ENCODE results near the gene MAZ.
A peak's percentile ranks its signal among the peaks of the same experiment; 100 is the strongest.
"Not testable (repeated sequence)": the region's sequence is repeated elsewhere in the genome, so short reads cannot be mapped to it uniquely, and the experiment has no call there.

The MAZ gene

DNA sequence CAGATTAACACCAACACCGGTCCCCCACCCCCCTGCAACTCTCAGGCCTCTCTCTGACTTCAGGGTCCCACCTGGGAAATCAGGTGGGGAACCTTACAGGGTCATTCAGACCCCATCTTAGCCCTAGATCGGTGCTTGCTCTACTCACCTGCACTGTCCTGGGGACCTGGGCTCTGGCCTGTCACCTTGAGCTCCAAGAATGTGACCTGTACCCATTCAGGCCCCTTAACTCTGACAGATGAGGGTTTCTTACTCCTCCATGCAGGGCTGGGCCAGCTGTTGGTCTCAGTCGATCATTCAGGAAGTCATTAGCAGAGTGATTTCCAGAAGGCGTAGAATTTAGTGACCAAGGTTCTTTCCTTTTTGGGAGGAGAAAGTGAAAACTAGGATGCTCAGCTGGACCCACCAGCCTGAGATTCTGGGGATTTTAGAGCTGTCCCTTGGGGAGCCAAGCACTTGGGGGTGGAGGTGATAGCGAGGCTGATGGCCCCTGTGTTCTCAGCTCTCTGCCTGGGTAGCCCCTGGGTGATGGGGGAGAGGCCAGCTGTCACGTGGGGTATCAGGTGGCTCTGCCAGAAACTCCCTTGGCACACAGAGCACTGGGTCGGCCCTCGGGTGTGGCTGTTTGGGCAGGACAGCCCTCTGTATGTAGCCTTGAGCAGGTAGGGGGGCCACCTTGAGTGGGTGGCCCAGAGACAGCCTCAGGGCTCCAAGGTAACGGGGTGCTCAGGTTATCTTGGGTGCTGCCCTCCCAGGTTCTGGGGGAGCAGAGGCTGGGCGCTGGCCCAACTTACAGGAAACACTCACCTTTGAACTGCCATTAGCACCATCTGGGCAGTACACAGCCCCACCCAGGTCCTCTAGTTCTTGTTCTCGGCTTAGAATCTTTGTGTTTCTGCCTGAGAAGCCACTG is 14.7 kb downstream of the MAZ start:
- Histone ChIP-seq H3K9ac (ENCODE audit: low read length) (peak overlapping the region; percentile 94), H3K4me3 (ENCODE audit: low read depth in 1 of 2, low read length in 2 of 2) (peak overlapping the region; percentile 92 to 96), H3K27ac (ENCODE audit: low read depth, low read length) (peak overlapping the region; percentile 99), H3K9me3 (ENCODE audit: low read length) (no peaks in the 10 kb centered on the region), H3K4me1 (ENCODE audit: insufficient read depth, low read length) (peaks cover 66% of the 10 kb centered on the region), H3K36me3 (ENCODE audit: insufficient read depth, low read length) (peaks cover 19% of the 10 kb centered on the region), H3K27me3 (ENCODE audit: control insufficient read depth in 1 of 2, insufficient read depth in 2 of 2, low read length in 2 of 2) (no peaks in the 10 kb centered on the region)

- peak overlapping the region; percentile 99 for H3K27ac ChIP-seq (ENCODE audit: low read depth, low read length)
- H3K27me3 ChIP-seq (ENCODE audit: control insufficient read depth in 1 of 2, insufficient read depth in 2 of 2, low read length in 2 of 2): no peaks in the 10 kb centered on the region
- H3K9ac ChIP-seq (ENCODE audit: low read length): peak overlapping the region; percentile 94
- H3K4me1 ChIP-seq (ENCODE audit: insufficient read depth, low read length): peaks cover 69% of the 10 kb centered on the region
- H3K36me3 ChIP-seq (ENCODE audit: insufficient read depth, low read length): peaks cover 19% of the 10 kb centered on the region
- peak overlapping the region; percentile 92 to 96 for H3K4me3 ChIP-seq (ENCODE audit: low read depth in 1 of 2, low read length in 2 of 2)
- no peaks in the 10 kb centered on the region for H3K9me3 ChIP-seq (ENCODE audit: low read length)
These were observed 15.3 kb downstream of the MAZ start for GRCh38 chr16:29821643-29822115.

GRCh38 chr16:29824589-29825144 is 18.3 kb downstream of the MAZ start:
- Histone ChIP-seq H3K4me3 (ENCODE audit: low read depth in 1 of 2, low read length in 2 of 2) (peak overlapping the region in 1 of 2 donors; percentile 25), H3K9me3 (ENCODE audit: low read length) (no peaks in the 10 kb centered on the region), H3K4me1 (ENCODE audit: insufficient read depth, low read length) (peaks cover 56% of the 10 kb centered on the region), H3K27ac (ENCODE audit: low read depth, low read length) (no peak overlapping the region), H3K27me3 (ENCODE audit: control insufficient read depth in 1 of 2, insufficient read depth in 2 of 2, low read length in 2 of 2) (no peaks in the 10 kb centered on the region), H3K36me3 (ENCODE audit: insufficient read depth, low read length) (peaks cover under 1% of the 10 kb centered on the region), H3K9ac (ENCODE audit: low read length) (peak overlapping the region; percentile 1)

- H3K9ac ChIP-seq (ENCODE audit: low read length): peak overlapping the region; percentile 1
- H3K9me3 ChIP-seq (ENCODE audit: low read length): no peaks in the 10 kb centered on the region
- H3K4me3 ChIP-seq (ENCODE audit: low read depth in 1 of 2, low read length in 2 of 2): peak overlapping the region in 1 of 2 donors; percentile 25
- peaks cover under 1% of the 10 kb centered on the region for H3K36me3 ChIP-seq (ENCODE audit: insufficient read depth, low read length)
- H3K4me1 ChIP-seq (ENCODE audit: insufficient read depth, low read length): peaks cover 57% of the 10 kb centered on the region
- peak overlapping the region; percentile 39 for H3K27ac ChIP-seq (ENCODE audit: low read depth, low read length)
- no peaks in the 10 kb centered on the region for H3K27me3 ChIP-seq (ENCODE audit: control insufficient read depth in 1 of 2, insufficient read depth in 2 of 2, low read length in 2 of 2)
These were observed 19.1 kb downstream of the MAZ start for GRCh38 chr16:29825145-29826044.

- H3K27me3 ChIP-seq (ENCODE audit: control insufficient read depth in 1 of 2, insufficient read depth in 2 of 2, low read length in 2 of 2): no peaks in the 10 kb centered on the region
- no peaks in the 10 kb centered on the region for H3K9me3 ChIP-seq (ENCODE audit: low read length)
- H3K36me3 ChIP-seq (ENCODE audit: insufficient read depth, low read length): peaks cover 10% of the 10 kb centered on the region
- no peak overlapping the region for H3K4me3 ChIP-seq (ENCODE audit: low read depth in 1 of 2, low read length in 2 of 2)
- H3K4me1 ChIP-seq (ENCODE audit: insufficient read depth, low read length): peaks cover 53% of the 10 kb centered on the region
- H3K27ac ChIP-seq (ENCODE audit: low read depth, low read length): no peak overlapping the region
- H3K9ac ChIP-seq (ENCODE audit: low read length): no peak overlapping the region
These were observed 20.0 kb downstream of the MAZ start for GRCh38 chr16:29826342-29826695.

- Histone ChIP-seq H3K27ac (ENCODE audit: low read depth, low read length) (no peak overlapping the region), H3K27me3 (ENCODE audit: control insufficient read depth in 1 of 2, insufficient read depth in 2 of 2, low read length in 2 of 2) (no peaks in the 10 kb centered on the region), H3K9me3 (ENCODE audit: low read length) (no peaks in the 10 kb centered on the region), H3K4me3 (ENCODE audit: low read depth in 1 of 2, low read length in 2 of 2) (no peak overlapping the region), H3K36me3 (ENCODE audit: insufficient read depth, low read length) (peaks cover 37% of the 10 kb centered on the region), H3K4me1 (ENCODE audit: insufficient read depth, low read length) (peaks cover 15% of the 10 kb centered on the region), H3K9ac (ENCODE audit: low read length) (no peak overlapping the region)
These were observed 24.4 kb downstream of the MAZ start for GRCh38 chr16:29830774-29831173.

- no peaks in the 10 kb centered on the region for H3K27me3 ChIP-seq (ENCODE audit: control insufficient read depth in 1 of 2, insufficient read depth in 2 of 2, low read length in 2 of 2)
- H3K9me3 ChIP-seq (ENCODE audit: low read length): no peaks in the 10 kb centered on the region
- H3K4me1 ChIP-seq (ENCODE audit: insufficient read depth, low read length): peaks cover 10% of the 10 kb centered on the region
- no peak overlapping the region for H3K27ac ChIP-seq (ENCODE audit: low read depth, low read length)
- H3K4me3 ChIP-seq (ENCODE audit: low read depth in 1 of 2, low read length in 2 of 2): no peak overlapping the region
- H3K9ac ChIP-seq (ENCODE audit: low read length): no peak overlapping the region
- H3K36me3 ChIP-seq (ENCODE audit: insufficient read depth, low read length): peaks cover 40% of the 10 kb centered on the region
These were observed 25.2 kb downstream of the MAZ start for GRCh38 chr16:29831490-29831889.

GRCh38 chr16:29833219-29833618 is 26.9 kb downstream of the MAZ start:
- not testable (repeated sequence) for H3K9me3 ChIP-seq (ENCODE audit: low read length); H3K27me3 ChIP-seq (ENCODE audit: control insufficient read depth in 1 of 2, insufficient read depth in 2 of 2, low read length in 2 of 2)
- peaks cover 56% of the 10 kb centered on the region for H3K36me3 ChIP-seq (ENCODE audit: insufficient read depth, low read length)

DNA sequence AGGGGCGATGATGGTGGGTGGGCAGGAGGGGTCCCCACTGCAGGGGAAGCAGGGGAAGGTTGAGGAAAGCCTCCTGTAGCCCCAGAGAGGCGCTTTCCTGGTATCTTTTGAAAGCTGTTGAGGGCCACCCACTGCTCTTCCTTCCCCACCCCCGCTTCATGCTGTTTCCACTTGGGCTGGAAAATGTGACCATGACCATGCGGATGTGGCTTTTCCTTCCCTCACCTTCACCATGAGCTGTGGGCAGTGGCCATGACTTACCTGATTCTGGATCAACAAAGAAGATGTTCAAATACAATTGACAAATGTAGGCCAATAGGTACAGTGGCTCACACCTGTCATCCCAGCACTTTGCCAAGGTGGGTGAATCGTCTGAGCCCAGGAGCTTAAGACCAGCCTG is 27.8 kb downstream of the MAZ start:
- peaks cover 10% of the 10 kb centered on the region for H3K4me1 ChIP-seq (ENCODE audit: insufficient read depth, low read length)
- H3K4me3 ChIP-seq (ENCODE audit: low read depth in 1 of 2, low read length in 2 of 2): no peak overlapping the region
- H3K27me3 ChIP-seq (ENCODE audit: control insufficient read depth in 1 of 2, insufficient read depth in 2 of 2, low read length in 2 of 2): no peaks in the 10 kb centered on the region
- no peak overlapping the region for H3K9ac ChIP-seq (ENCODE audit: low read length)
- H3K27ac ChIP-seq (ENCODE audit: low read depth, low read length): no peak overlapping the region
- H3K36me3 ChIP-seq (ENCODE audit: insufficient read depth, low read length): peaks cover 62% of the 10 kb centered on the region
- no peaks in the 10 kb centered on the region for H3K9me3 ChIP-seq (ENCODE audit: low read length)

More at GRCh38 chr16:29833219-29833618, 26.9 kb downstream of the MAZ start:
- not testable (repeated sequence) for H3K9ac ChIP-seq (ENCODE audit: low read length); H3K4me1 ChIP-seq (ENCODE audit: insufficient read depth, low read length); H3K4me3 ChIP-seq (ENCODE audit: low read depth in 1 of 2, low read length in 2 of 2); H3K27ac ChIP-seq (ENCODE audit: low read depth, low read length)

DNA sequence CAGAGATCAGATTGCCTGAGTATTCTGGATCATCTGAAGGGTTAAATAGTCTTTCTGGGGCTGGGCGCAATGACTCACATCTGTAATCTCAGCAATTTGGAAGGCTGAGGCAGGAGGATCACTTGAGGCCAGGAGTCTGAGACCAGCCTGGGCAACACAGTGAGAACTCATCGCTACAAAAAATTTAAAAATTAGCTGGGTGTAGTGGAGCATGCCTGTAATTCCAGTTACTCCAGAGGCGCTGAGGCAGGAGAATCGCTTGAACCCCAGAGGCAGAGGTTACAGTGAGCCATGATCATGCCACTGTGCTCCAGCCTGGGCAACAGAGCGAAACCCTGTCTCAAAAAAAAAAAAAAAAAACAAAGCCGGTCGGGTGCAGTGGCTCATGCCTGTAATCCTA is 29.6 kb downstream of the MAZ start:
- Histone ChIP-seq H3K27ac (ENCODE audit: low read depth, low read length) (no peak overlapping the region), H3K4me3 (ENCODE audit: low read depth in 1 of 2, low read length in 2 of 2) (no peak overlapping the region), H3K4me1 (ENCODE audit: insufficient read depth, low read length) (no peaks in the 10 kb centered on the region), H3K27me3 (ENCODE audit: control insufficient read depth in 1 of 2, insufficient read depth in 2 of 2, low read length in 2 of 2) (no peaks in the 10 kb centered on the region), H3K36me3 (ENCODE audit: insufficient read depth, low read length) (peaks cover 69% of the 10 kb centered on the region), H3K9ac (ENCODE audit: low read length) (no peak overlapping the region), H3K9me3 (ENCODE audit: low read length) (no peaks in the 10 kb centered on the region)

DNA sequence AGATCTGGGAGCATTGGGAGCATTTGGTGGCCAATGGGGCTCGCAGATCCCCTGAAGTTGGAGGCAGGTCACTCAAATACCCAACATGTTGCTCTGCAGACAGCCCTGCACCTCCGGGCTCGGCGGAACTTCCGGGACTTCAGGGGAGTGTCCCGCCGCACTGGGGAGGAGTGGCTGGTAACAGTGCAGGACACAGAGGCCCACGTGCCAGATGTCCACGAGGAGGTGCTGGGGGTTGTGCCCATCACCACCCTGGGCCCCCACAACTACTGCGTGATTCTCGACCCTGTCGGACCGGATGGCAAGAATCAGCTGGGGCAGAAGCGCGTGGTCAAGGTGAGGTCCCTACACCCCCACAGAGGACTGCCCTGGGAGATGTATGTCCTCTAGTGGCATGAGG is 30.3 kb downstream of the MAZ start:
- Histone ChIP-seq H3K27ac (ENCODE audit: low read depth, low read length) (no peak overlapping the region), H3K4me1 (ENCODE audit: insufficient read depth, low read length) (no peaks in the 10 kb centered on the region), H3K36me3 (ENCODE audit: insufficient read depth, low read length) (peaks cover 68% of the 10 kb centered on the region), H3K9me3 (ENCODE audit: low read length) (no peaks in the 10 kb centered on the region), H3K27me3 (ENCODE audit: control insufficient read depth in 1 of 2, insufficient read depth in 2 of 2, low read length in 2 of 2) (no peaks in the 10 kb centered on the region), H3K9ac (ENCODE audit: low read length) (no peak overlapping the region), H3K4me3 (ENCODE audit: low read depth in 1 of 2, low read length in 2 of 2) (no peak overlapping the region)
